Gastroesophageal sphincter (tissue), 4 donors: ENCODE results near the gene TMEM115. TPM values are rescaled to one million over a fixed set of nuclear protein-coding genes. Genes with fewer than 3 reads are reported as not detected.

Experiments
- ATAC-seq: fragments of 150-250 bp; one replicate; pipeline ENCODE4 v1.9.1; 2016; ENCODE audit warnings: mild to moderate bottlenecking, moderate library complexity
- H3K27ac ChIP-seq, 4 donors: fragments of 200-600 bp; sonication (generic) in 3 of 4; 1 replicate in 3 of 4; 2 replicates in 1 of 4; pipeline ENCODE4 v1.5.1; 2016 to 2019
- H3K27me3 ChIP-seq: fragments of 200-600 bp; sonication (generic); one replicate; pipeline ENCODE4 v1.5.1; 2019
- H3K36me3 ChIP-seq, 2 donors: fragments of 200-600 bp; sonication (generic); one replicate each; pipeline ENCODE4 v1.5.1; 2019; ENCODE audit warnings: control low read depth in 1 of 2
- H3K4me1 ChIP-seq, 3 donors: fragments of 200-600 bp; sonication (generic); 1 replicate in 2 of 3; 2 replicates in 1 of 3; pipeline ENCODE4 v1.5.1; 2016 to 2019; ENCODE audit warnings: control low read depth in 2 of 3
- H3K4me3 ChIP-seq, 2 donors: fragments of 200-600 bp; sonication (generic); one replicate each; pipeline ENCODE4 v1.5.1; 2019; ENCODE audit warnings: mild to moderate bottlenecking in 1 of 2, moderate library complexity in 1 of 2
- H3K9me3 ChIP-seq, 3 donors: fragments of 200-600 bp; sonication (generic); one replicate each; pipeline ENCODE4 v1.5.1; 2017 to 2019; ENCODE audit warnings: control low read depth in 2 of 3
- EP300 ChIP-seq: sonication (generic); formaldehyde crosslinking; IDR thresholded peaks from one replicate; pipeline ENCODE4 v1.6.1; 2017; ENCODE audit warnings: antibody characterized with exemption, mild to moderate bottlenecking
- POLR2A ChIP-seq, 2 donors: fragments of 450-650 bp; IDR thresholded peaks; one replicate each; pipeline ENCODE4 v1.6.1; 2017; ENCODE audit warnings: antibody characterized with exemption in 2 of 2, mild to moderate bottlenecking in 2 of 2, moderate library complexity in 1 of 2
- POLR2AphosphoS5 ChIP-seq: sonication (generic); formaldehyde crosslinking; IDR thresholded peaks from one replicate; pipeline ENCODE4 v1.6.1; 2017; ENCODE audit warnings: antibody characterized with exemption
- WGBS, 2 donors: methylation state at CpG; one replicate each; pipeline ENCODE4 v1.1.5; 2018; ENCODE audit warnings: low coverage in 1 of 2; 5-methylcytosine and 5-hydroxymethylcytosine counted together
- total RNA-seq, 4 donors: library from RNA; depleted of rRNA; stranded (reverse); fragments of >200 nt; gene quantifications; one replicate each; pipeline ENCODE4 v1.1.0, GENCODE V29; 2016
- TF ChIP-seq, protein P1 (sequence below), 4 experiments: fragments of 200-600 bp in 2 of 4; fragments of 450-650 bp in 2 of 4; sonication (generic) in 1 of 4; IDR thresholded peaks; one replicate each; pipeline ENCODE4 v1.5.1; 2017 to 2019; ENCODE audit warnings: antibody characterized with exemption in 4 of 4, mild to moderate bottlenecking in 2 of 4, moderate library complexity in 2 of 4

Gene TMEM115
- total RNA-seq, 4 donors from 2014 or later: 41.1 to 66.2 (median 55.7) TPM

DNA sequence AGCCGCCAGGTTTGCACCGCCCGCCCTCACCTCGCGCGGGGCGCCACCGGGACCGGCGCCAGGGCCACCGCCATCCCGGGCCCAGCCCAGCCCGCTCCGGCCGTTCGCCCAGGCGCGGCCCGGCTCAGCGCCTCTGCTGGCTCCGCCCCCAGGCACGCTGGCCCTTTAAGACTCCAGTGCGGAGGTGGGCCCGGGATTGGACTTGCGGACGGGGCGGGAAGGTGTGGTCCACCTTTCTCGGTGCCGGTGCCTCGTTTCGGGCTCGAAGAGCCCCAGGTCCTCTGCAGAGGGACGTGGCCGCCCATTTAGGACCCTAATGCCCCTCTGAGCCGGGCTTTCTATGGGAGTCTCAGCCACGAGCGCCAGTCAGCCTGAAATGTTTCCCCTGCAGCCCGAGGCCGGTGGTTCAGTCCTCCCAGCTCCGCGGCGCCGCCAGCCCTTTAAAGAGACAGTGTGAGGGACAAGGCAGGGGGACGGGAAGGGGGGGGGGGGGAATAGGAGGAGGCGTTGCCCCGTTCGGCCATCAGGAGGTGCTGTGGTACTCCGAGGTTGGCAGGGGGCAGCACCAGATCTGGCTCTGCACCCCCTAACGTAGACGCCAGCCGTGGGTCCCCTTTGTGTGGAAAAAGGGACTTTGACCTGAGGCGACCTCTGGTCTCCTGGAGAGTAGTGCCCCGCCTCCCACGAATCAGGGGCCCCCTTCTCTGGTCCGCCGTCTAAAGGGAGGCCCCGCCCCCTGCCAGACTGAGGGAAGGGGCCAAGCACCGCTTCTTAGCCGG lies 37.8 kb downstream of the TMEM115 start:
- Histone ChIP-seq H3K9me3 (no peaks in the 10 kb centered on the region), H3K27ac (peak overlapping the region; percentile 61 to 97 (median 95)), H3K27me3 (no peaks in the 10 kb centered on the region), H3K4me3 (peak overlapping the region; percentile 51 to 89), H3K36me3 (peaks cover 0 to 49% of the 10 kb centered on the region in 2 donors), H3K4me1 (peaks cover 0 to 93% (median 46%) of the 10 kb centered on the region in 3 donors)
- no peak for TF ChIP-seq POLR2AphosphoS5
- TF ChIP-seq, protein P1, sequence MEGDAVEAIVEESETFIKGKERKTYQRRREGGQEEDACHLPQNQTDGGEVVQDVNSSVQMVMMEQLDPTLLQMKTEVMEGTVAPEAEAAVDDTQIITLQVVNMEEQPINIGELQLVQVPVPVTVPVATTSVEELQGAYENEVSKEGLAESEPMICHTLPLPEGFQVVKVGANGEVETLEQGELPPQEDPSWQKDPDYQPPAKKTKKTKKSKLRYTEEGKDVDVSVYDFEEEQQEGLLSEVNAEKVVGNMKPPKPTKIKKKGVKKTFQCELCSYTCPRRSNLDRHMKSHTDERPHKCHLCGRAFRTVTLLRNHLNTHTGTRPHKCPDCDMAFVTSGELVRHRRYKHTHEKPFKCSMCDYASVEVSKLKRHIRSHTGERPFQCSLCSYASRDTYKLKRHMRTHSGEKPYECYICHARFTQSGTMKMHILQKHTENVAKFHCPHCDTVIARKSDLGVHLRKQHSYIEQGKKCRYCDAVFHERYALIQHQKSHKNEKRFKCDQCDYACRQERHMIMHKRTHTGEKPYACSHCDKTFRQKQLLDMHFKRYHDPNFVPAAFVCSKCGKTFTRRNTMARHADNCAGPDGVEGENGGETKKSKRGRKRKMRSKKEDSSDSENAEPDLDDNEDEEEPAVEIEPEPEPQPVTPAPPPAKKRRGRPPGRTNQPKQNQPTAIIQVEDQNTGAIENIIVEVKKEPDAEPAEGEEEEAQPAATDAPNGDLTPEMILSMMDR (IDR thresholded peaks at IDR 0.05): peak in 2 of 4 experiments; percentile 56 to 68
- peak in 1 of 2 donors; percentile 55 for TF ChIP-seq POLR2A (IDR thresholded peaks at IDR 0.05)
- peak; percentile 90 for ATAC-seq
- 0 to 20% methylated on average over 1 to 4 of the region's 59 CpGs for WGBS, 2 donors

DNA sequence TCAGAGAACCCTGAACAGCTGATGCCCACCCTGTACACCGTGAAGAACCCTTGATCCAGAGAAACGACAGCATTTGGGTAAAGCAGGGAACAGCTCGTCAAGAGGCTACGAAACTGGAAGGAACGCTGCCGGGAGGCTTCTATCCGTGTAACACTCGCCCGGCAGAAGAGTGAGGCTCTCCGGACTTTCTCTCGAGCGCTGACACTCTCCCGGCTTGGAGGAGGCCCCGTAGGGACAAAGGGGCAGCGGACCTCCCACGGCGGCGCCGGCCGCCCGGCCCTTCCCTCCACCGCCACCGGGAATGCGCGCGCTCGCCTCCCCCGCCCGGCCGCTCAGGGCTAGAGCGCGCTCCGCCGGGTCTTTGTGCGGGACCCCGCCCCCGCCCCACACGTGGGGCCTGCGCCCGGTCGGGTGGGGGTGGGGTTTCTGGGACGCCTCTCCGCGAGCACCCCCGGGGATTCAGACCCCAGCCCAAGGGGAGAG lies 38.4 kb downstream of the TMEM115 start:
- no peaks in the 10 kb centered on the region for H3K27me3 ChIP-seq
- H3K27ac ChIP-seq: peak overlapping the region; percentile 61 to 97 (median 95)
- peaks cover 0 to 49% of the 10 kb centered on the region in 2 donors for H3K36me3 ChIP-seq
- no peaks in the 10 kb centered on the region for H3K9me3 ChIP-seq
- H3K4me1 ChIP-seq: peaks cover 0 to 89% (median 46%) of the 10 kb centered on the region in 3 donors
- 0% methylated on average over 2 of the region's 45 CpGs; no CpG with 5 or more reads in 1 of the 2 donors for WGBS, 2 donors
- H3K4me3 ChIP-seq: peak overlapping the region; percentile 51 to 89
- peak; percentile 73 for ATAC-seq
- peak; percentile 39 for TF ChIP-seq POLR2AphosphoS5
- TF ChIP-seq, protein P1 (IDR thresholded peaks at IDR 0.05): peak in 1 of 4 experiments; percentile 22
- TF ChIP-seq EP300: no peak
- TF ChIP-seq POLR2A (IDR thresholded peaks at IDR 0.05): peak in 1 of 2 donors; percentile 52

DNA sequence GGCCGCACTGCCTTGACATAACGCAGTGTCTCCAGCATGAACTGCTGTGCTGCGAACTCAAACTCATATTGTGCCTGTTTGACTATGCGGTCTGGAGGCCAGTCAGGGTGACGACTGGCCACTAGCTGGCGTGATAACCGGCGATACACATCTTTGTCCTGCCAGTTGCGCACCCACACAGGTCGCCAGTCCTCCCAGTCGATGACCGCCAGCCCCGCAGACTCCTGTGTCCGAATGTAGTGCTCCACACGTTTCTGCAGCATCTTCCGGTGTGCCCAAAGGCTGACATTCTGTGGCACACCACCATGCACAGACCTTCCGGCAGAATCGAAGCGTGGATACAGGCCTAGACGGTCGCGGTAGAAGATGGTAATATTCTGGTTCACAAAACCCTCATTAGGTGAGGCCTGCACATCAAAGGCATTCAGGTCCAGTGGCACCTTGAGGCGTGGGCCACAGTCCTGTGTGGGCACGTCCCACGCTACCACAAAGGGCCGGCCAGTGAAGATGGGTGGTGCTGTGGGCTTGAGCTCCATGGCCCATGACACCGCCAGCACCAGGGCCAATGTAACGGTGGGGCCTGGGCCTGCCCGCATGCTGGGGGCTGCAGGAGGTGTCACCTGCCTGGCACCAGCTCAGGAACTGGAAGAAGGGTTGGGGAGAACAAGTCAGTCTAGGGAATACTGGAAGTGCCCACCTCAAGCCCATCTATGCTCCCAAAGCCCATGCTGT lies 39.3 kb downstream of the TMEM115 start:
- Histone ChIP-seq H3K4me3 (peak overlapping the region; percentile 51 to 89), H3K4me1 (peaks cover 0 to 81% (median 46%) of the 10 kb centered on the region in 3 donors), H3K36me3 (peaks cover 0 to 47% of the 10 kb centered on the region in 2 donors), H3K27ac (peak overlapping the region in 3 of 4 donors; percentile 94 to 97 (median 96)), H3K27me3 (no peaks in the 10 kb centered on the region), H3K9me3 (no peaks in the 10 kb centered on the region)
- 45% methylated on average over 4 of the region's 29 CpGs; no CpG with 5 or more reads in 1 of the 2 donors for WGBS, 2 donors
- no peak for TF ChIP-seq POLR2AphosphoS5
- no peak for ATAC-seq

DNA sequence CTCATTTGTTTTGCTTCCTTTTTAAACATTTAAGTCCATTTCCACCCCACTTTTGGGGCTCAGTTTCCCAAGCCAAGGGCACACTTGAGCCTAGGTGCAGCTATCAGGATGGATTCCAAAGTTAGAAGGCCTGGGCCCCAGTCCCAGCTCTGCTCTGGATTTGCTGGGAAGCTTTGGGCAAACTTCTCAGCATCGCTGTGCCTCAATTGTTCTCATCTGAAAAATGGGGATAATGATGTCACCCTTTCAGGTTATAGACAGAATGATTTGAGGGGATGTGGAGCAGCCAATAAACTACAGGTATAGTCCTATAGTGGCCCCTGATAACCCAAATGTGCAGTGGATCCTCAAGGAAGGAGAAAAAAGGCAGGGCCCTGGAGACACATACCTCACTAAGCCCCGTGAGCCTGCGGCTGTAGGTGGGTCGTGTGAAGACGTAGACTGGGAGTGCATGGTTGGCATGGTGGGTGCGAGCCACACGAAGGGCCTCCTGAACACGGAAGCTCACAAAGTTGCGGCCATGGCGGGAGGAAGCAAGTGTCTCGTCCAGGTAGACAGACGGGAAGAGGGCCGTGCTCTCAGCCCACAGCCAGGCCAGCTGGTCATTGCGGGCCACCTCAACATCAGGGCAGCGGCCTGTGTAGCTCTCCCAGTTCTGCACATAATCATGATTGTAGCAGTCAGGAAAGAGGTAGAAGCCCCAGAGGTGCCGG lies 40.0 kb downstream of the TMEM115 start:
- TF ChIP-seq EP300 (no peak), POLR2AphosphoS5 (no peak), POLR2A (IDR thresholded peaks at IDR 0.05) (no peak)
- TF ChIP-seq, protein P1 (IDR thresholded peaks at IDR 0.05): no peak
- Histone ChIP-seq H3K36me3 (peaks cover 0 to 53% of the 10 kb centered on the region in 2 donors), H3K27ac (peak overlapping the region in 2 of 4 donors; percentile 4 to 97), H3K4me3 (peak overlapping the region in 1 of 2 donors; percentile 89), H3K27me3 (no peaks in the 10 kb centered on the region), H3K4me1 (peaks cover 0 to 74% (median 44%) of the 10 kb centered on the region in 3 donors), H3K9me3 (no peaks in the 10 kb centered on the region)
- 81 to 85% methylated on average over 5 to 9 of the region's 16 CpGs for WGBS, 2 donors
- no peak for ATAC-seq

DNA sequence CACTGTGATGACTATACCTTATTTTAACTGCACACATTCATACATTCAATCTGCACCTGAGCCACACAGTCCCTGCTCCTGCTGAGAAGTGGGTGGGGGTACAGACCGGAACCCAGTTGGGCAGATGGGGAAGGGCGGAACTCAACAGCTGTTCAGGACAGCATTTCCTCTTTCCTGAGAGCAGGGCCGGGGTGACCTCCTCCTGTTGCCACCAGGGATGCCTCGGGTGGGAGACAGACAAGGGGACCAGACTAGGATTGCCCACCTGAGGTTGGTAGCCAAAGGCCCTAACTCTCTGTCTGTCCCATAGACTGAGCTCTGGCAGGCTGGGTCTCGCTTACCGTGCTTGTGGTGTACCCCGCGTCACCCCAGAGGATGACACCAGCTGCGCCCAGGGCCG lies 40.7 kb downstream of the TMEM115 start:
- Histone ChIP-seq H3K4me1 (peaks cover 0 to 67% (median 40%) of the 10 kb centered on the region in 3 donors), H3K4me3 (peak overlapping the region in 1 of 2 donors; percentile 89), H3K9me3 (no peaks in the 10 kb centered on the region), H3K27ac (peak overlapping the region in 2 of 4 donors; percentile 10 to 97), H3K36me3 (peaks cover 0 to 54% of the 10 kb centered on the region in 2 donors), H3K27me3 (no peaks in the 10 kb centered on the region)
- ATAC-seq: no peak
- TF ChIP-seq POLR2A (IDR thresholded peaks at IDR 0.05) (no peak), EP300 (no peak), POLR2AphosphoS5 (no peak)
- TF ChIP-seq, protein P1 (IDR thresholded peaks at IDR 0.05): no peak
- no CpG with 5 or more reads among the region's 10 CpGs for WGBS, 2 donors
